ENCODE measurements around the gene GNAQ. TPM values are rescaled to one million over a fixed set of nuclear protein-coding genes. Genes with fewer than 3 reads are reported as not detected.
"Not testable (repeated sequence)": the region's sequence is repeated elsewhere in the genome, so short reads cannot be mapped to it uniquely, and the experiment has no call there.

Gene GNAQ
- total RNA-seq, 1 donor from 2014 or later = 46.7 TPM

DNA sequence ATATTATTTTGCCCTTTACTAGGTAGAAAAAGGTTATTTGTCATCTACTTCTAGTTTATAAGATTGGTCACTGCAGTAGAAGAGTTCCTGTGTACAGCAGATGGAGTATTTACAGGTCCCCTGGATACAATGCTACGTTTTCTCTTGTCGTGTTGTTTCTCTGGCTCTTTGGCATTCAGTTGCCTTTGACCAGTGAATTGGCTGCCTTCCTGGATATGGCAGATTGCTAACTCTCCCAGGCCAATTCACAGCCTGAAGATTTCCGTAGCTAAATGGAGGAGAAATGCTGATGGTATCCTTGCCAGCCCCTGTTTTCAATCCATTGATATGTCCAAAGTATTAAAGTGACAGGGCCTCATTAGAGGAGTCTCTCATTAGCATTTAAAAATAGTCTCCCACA lies 32.5 kb upstream of the GNAQ start:
- TF ChIP-seq, protein P1, sequence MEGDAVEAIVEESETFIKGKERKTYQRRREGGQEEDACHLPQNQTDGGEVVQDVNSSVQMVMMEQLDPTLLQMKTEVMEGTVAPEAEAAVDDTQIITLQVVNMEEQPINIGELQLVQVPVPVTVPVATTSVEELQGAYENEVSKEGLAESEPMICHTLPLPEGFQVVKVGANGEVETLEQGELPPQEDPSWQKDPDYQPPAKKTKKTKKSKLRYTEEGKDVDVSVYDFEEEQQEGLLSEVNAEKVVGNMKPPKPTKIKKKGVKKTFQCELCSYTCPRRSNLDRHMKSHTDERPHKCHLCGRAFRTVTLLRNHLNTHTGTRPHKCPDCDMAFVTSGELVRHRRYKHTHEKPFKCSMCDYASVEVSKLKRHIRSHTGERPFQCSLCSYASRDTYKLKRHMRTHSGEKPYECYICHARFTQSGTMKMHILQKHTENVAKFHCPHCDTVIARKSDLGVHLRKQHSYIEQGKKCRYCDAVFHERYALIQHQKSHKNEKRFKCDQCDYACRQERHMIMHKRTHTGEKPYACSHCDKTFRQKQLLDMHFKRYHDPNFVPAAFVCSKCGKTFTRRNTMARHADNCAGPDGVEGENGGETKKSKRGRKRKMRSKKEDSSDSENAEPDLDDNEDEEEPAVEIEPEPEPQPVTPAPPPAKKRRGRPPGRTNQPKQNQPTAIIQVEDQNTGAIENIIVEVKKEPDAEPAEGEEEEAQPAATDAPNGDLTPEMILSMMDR (conservative IDR thresholded peaks at IDR 0.05) = no peak
- Mint-ChIP-seq H3K4me1 (ENCODE audit: unreplicated experiment) (no peaks in the 10 kb centered on the region), H3K4me3 (no peak overlapping the region), H3K27me3 (peaks cover 6% of the 10 kb centered on the region), H3K27ac (no peak overlapping the region), H3K9me3 (peaks cover 9% of the 10 kb centered on the region), H3K36me3 (no peaks in the 10 kb centered on the region)
- DNase-seq (ENCODE audit: extremely low spot score, unreplicated experiment) = no peak

GRCh38 chr9:78062710-78063109 lies 31.1 kb upstream of the GNAQ start:
- Mint-ChIP-seq H3K9me3 (peaks cover 9% of the 10 kb centered on the region), H3K27me3 (peaks cover 14% of the 10 kb centered on the region), H3K36me3 (no peaks in the 10 kb centered on the region), H3K4me3 (no peak overlapping the region), H3K4me1 (ENCODE audit: unreplicated experiment) (no peaks in the 10 kb centered on the region), H3K27ac (no peak overlapping the region)
- DNase-seq (ENCODE audit: extremely low spot score, unreplicated experiment) = no peak
- TF ChIP-seq, protein P1 (conservative IDR thresholded peaks at IDR 0.05) = no peak

GRCh38 chr9:78054218-78054617 lies 22.6 kb upstream of the GNAQ start:
- H3K36me3 Mint-ChIP-seq; H3K27ac Mint-ChIP-seq; H3K4me3 Mint-ChIP-seq; H3K9me3 Mint-ChIP-seq; DNase-seq (ENCODE audit: extremely low spot score, unreplicated experiment); H3K4me1 Mint-ChIP-seq (ENCODE audit: unreplicated experiment): not testable (repeated sequence)
- peaks cover 52% of the 10 kb centered on the region for H3K27me3 Mint-ChIP-seq

GRCh38 chr9:78053627-78054026 lies 22.0 kb upstream of the GNAQ start:
- TF ChIP-seq, protein P1 (conservative IDR thresholded peaks at IDR 0.05) = no peak
- H3K9me3 Mint-ChIP-seq = no peaks in the 10 kb centered on the region
- H3K27ac Mint-ChIP-seq = no peak overlapping the region
- H3K4me1 Mint-ChIP-seq (ENCODE audit: unreplicated experiment) = no peaks in the 10 kb centered on the region
- H3K4me3 Mint-ChIP-seq = no peak overlapping the region
- peaks cover 55% of the 10 kb centered on the region for H3K27me3 Mint-ChIP-seq
- DNase-seq (ENCODE audit: extremely low spot score, unreplicated experiment) = no peak
- no peaks in the 10 kb centered on the region for H3K36me3 Mint-ChIP-seq

DNA sequence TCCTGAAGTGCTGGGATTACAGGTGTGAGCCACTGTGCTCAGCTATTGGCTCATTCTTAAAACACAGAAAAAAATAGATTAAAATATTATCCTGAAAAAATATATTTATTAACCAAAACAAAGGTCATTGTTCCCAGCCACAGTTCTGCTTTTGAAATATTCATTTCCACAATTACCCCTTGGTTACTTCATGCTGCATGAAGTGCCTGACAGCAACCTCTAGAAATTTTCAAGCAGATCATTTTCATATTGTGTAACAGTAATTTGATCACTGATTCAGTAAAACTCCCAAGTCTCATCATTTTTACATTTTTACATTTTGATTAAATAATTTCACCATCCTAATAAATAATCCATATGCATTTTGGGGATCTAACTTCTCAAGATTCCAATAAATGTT lies 18.8 kb upstream of the GNAQ start:
- H3K4me3 Mint-ChIP-seq = no peak overlapping the region
- H3K4me1 Mint-ChIP-seq (ENCODE audit: unreplicated experiment) = no peaks in the 10 kb centered on the region
- H3K36me3 Mint-ChIP-seq = no peaks in the 10 kb centered on the region
- no peak overlapping the region for H3K27ac Mint-ChIP-seq
- TF ChIP-seq, protein P1 (conservative IDR thresholded peaks at IDR 0.05) = no peak
- no peaks in the 10 kb centered on the region for H3K9me3 Mint-ChIP-seq
- H3K27me3 Mint-ChIP-seq = peaks cover 32% of the 10 kb centered on the region
- no peak for DNase-seq (ENCODE audit: extremely low spot score, unreplicated experiment)

DNA sequence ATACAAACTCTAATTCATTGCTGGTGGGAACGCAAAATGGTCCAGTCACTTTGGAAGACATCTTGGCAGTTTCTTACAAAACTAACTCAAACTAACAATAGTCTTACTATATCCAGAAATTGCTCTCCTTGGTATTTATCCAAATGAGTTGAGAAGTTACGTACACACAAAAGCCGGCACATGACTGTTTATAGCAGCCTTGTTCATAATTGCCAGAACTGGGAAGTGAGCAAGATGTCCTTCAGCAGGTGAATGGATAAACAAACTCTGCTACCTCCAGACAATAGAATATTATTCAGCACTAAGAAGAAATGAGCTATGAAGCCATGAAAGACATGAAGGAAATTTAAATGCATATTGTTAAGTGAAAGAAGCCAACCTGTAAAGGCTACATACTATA lies 17.9 kb upstream of the GNAQ start:
- Mint-ChIP-seq H3K9me3 (peaks cover 6% of the 10 kb centered on the region), H3K27me3 (peaks cover 35% of the 10 kb centered on the region), H3K4me3 (no peak overlapping the region), H3K4me1 (ENCODE audit: unreplicated experiment) (no peaks in the 10 kb centered on the region), H3K36me3 (no peaks in the 10 kb centered on the region), H3K27ac (no peak overlapping the region)
- no peak for DNase-seq (ENCODE audit: extremely low spot score, unreplicated experiment)
- TF ChIP-seq, protein P1 (conservative IDR thresholded peaks at IDR 0.05) = no peak

Measured in type B pancreatic cell (in vitro differentiated cells).